Kidney (tissue), 14 donors: ENCODE data around the gene DDAH2. TPM values are rescaled to one million over a fixed set of nuclear protein-coding genes. Genes with fewer than 3 reads are reported as not detected.

Source experiments
- DNase-seq, 5 donors: peaks; one replicate each; pipeline ENCODE4 v3.0.0-alpha.2; 2013 to 2020
- FAIRE-seq: peaks from 2 replicates; lab custom pipeline; 2012; peaks lifted over from hg19 to GRCh38; lab: Jason Lieb, UNC
- H3K27ac ChIP-seq, 2 donors: one replicate each; pipeline ENCODE4 v1.7.0; 2013; ENCODE audit warnings: low read depth in 2 of 2, low read length in 2 of 2, inconsistent platforms in 1 of 2
- H3K27me3 ChIP-seq: one replicate; pipeline ENCODE4 v1.7.1; 2013; ENCODE audit warnings: low read length, inconsistent platforms; ENCODE audit not compliant: control insufficient read depth, insufficient read depth
- H3K36me3 ChIP-seq, 3 donors: one replicate each; pipeline versions ENCODE4 v1.7.0 to v1.7.1; 2013; ENCODE audit warnings: low read length in 3 of 3, control low read depth in 1 of 3, inconsistent platforms in 1 of 3; ENCODE audit not compliant: insufficient read depth in 3 of 3, control insufficient read depth in 2 of 3
- H3K4me1 ChIP-seq, 3 donors: one replicate each; pipeline versions ENCODE4 v1.7.0 to v1.7.1; 2013; ENCODE audit warnings: low read length in 3 of 3, inconsistent platforms in 1 of 3, low read depth in 1 of 3; ENCODE audit not compliant: control insufficient read depth in 2 of 3, insufficient read depth in 2 of 3
- H3K4me3 ChIP-seq, 3 donors: one replicate each; pipeline versions ENCODE4 v1.7.0 to v1.8.1; 2013; ENCODE audit warnings: low read length in 3 of 3, control low read depth in 1 of 3, inconsistent platforms in 1 of 3
- H3K9ac ChIP-seq, 3 donors: one replicate each; pipeline versions ENCODE4 v1.7.0 to v1.7.1; 2013; ENCODE audit warnings: low read length in 3 of 3, control low read depth in 1 of 3, inconsistent platforms in 1 of 3
- H3K9me3 ChIP-seq, 3 donors: one replicate each; pipeline versions ENCODE4 v1.7.0 to v1.7.1; 2013; ENCODE audit warnings: low read length in 3 of 3, control low read depth in 1 of 3, inconsistent platforms in 1 of 3; ENCODE audit not compliant: control insufficient read depth in 2 of 3, insufficient read depth in 1 of 3
- CTCF ChIP-seq: IDR thresholded peaks from 3 replicates; pipeline ENCODE4 v1.5.1; 2012; ENCODE audit warnings: mild to moderate bottlenecking, moderate library complexity, borderline replicate concordance; ENCODE audit not compliant: insufficient read depth; ENCODE audit errors: extremely low read depth
- intact Hi-C: fragments of 100-400 bp; cut with DNase I; formaldehyde crosslinking; loops from one replicate; pipeline ENCODE4 v1.11.1; 2022
- microRNA-seq: library from miRNA; unstranded; fragments of <30 nt; microRNA quantifications from one replicate; pipeline ENCODE4 v1.2.0, GENCODE V29; 2020
- polyA plus RNA-seq: library from polyadenylated mRNA; stranded (reverse); fragments of 350-450 nt; fragmentation: Illumina TruSeq; extraction: RNeasy Lipid Tissue Mini Kit (QIAGEN cat#74804); gene quantifications from one replicate; pipeline ENCODE4 v1.2.3, GENCODE V29; 2014; ENCODE audit warnings: low read depth, low replicate concordance; ENCODE audit not compliant: insufficient read depth
- total RNA-seq: library from RNA; stranded (reverse); fragmentation: NEBNext Ultra II Directional; extraction: Animal tissue kit (Norgen Biotek cat#: 25700); gene quantifications from one replicate; pipeline ENCODE4 v1.2.1, GENCODE V29; 2021
- donor health status: control.
- donor health status: control.
- donor health status: control.
- donor health status: control.
- donor health status: control.
- donor health status: DM: yes; HTN: yes; CAD: no.
- donor health status: Normal renal cell carcinoma (clear cell type).

DDAH2 gene
- total and polyA plus RNA-seq, 2 donors from 2014 or later: 98.9 to 147 TPM

- peak; percentile 73 to 93 (median 84) for DNase-seq
Observed at GRCh38 chr6:31681135-31681671, 47.9 kb downstream of the DDAH2 start.

GRCh38 chr6:31680226-31681134 lies 48.6 kb downstream of the DDAH2 start, which contains the start of gene LY6G5C:
LY6G5C (minus strand) TSS chr6:31681067; CDS start chr6:31680373, 694 bp downstream.
- H3K27ac ChIP-seq: peak within 1 kb of the TSS; percentile 76
- TF ChIP-seq CTCF: peak; percentile 83
- no peaks in the 10 kb centered on the region for H3K9me3 ChIP-seq
- no peak for FAIRE-seq
- DNase-seq: peak; percentile 91 to 95 (median 93)
- intact Hi-C loops: no loop called here
- no peaks in the 10 kb centered on the region for H3K36me3 ChIP-seq
- H3K4me1 ChIP-seq: peaks cover 3 to 8% (median 4%) of the 10 kb centered on the region in 3 donors
- peak within 1 kb of the TSS; percentile 51 to 81 (median 57) for H3K9ac ChIP-seq
- no peaks in the 10 kb centered on the region for H3K27me3 ChIP-seq
- peak within 1 kb of the TSS; percentile 61 to 76 (median 71) for H3K4me3 ChIP-seq

More at GRCh38 chr6:31681135-31681671, 47.9 kb downstream of the DDAH2 start:
- H3K9ac ChIP-seq: peak overlapping the region; percentile 51 to 81 (median 57)
- no peaks in the 10 kb centered on the region for H3K27me3 ChIP-seq
- peak overlapping the region; percentile 76 for H3K27ac ChIP-seq
- TF ChIP-seq CTCF: peak; percentile 4
- intact Hi-C loops: no loop called here
- no peaks in the 10 kb centered on the region for H3K36me3 ChIP-seq
- peaks cover 3 to 8% (median 4%) of the 10 kb centered on the region in 3 donors for H3K4me1 ChIP-seq
- no peaks in the 10 kb centered on the region for H3K9me3 ChIP-seq
- no peak for FAIRE-seq
- peak overlapping the region; percentile 61 to 76 (median 71) for H3K4me3 ChIP-seq

GRCh38 chr6:31677955-31678354 lies 51.1 kb downstream of the DDAH2 start:
- Histone ChIP-seq H3K27ac (no peak overlapping the region), H3K4me1 (peaks cover 3 to 6% (median 4%) of the 10 kb centered on the region in 3 donors), H3K9me3 (no peaks in the 10 kb centered on the region), H3K4me3 (no peak overlapping the region), H3K27me3 (no peaks in the 10 kb centered on the region), H3K36me3 (peaks cover 0 to 2% (median 0%) of the 10 kb centered on the region in 3 donors), H3K9ac (no peak overlapping the region)
- FAIRE-seq (no peak), DNase-seq (no peak)
- intact Hi-C loops: no loop called here
- TF ChIP-seq CTCF: no peak

Small RNAs within 50 kb of the gene (microRNA-seq; reads per million reads assigned to microRNA genes)
- not detected for gene MIR4646

Other genes with a start within 250 kb of the DDAH2 start
Only the 30 nearest of the 42 such genes appear.
- gene LTA, start 157.0 kb downstream of the DDAH2 start, total RNA-seq: 0.35 TPM
- gene LTA, start 157.0 kb downstream of the DDAH2 start, polyA plus RNA-seq: not detected
- 5.4 TPM for gene TNF, start 153.7 kb downstream of the DDAH2 start, total RNA-seq
- gene TNF, start 153.7 kb downstream of the DDAH2 start, polyA plus RNA-seq: 0.69 TPM
- 18.5 TPM for gene LTB, start 146.9 kb downstream of the DDAH2 start, total RNA-seq
- gene LTB, start 146.9 kb downstream of the DDAH2 start, polyA plus RNA-seq: 6.6 TPM
- 31.5 TPM for gene LST1, start 143.0 kb downstream of the DDAH2 start, total RNA-seq
- gene LST1, start 143.0 kb downstream of the DDAH2 start, polyA plus RNA-seq: 14.8 TPM
- gene NCR3, start 136.3 kb downstream of the DDAH2 start, total RNA-seq: 0.82 TPM
- not detected for gene NCR3, start 136.3 kb downstream of the DDAH2 start, polyA plus RNA-seq
- gene AIF1, start 114.1 kb downstream of the DDAH2 start, total RNA-seq: 44.1 TPM
- 121 TPM for gene AIF1, start 114.1 kb downstream of the DDAH2 start, polyA plus RNA-seq
- gene PRRC2A, start 108.6 kb downstream of the DDAH2 start, total RNA-seq: 159 TPM
- 84.6 TPM for gene PRRC2A, start 108.6 kb downstream of the DDAH2 start, polyA plus RNA-seq
- 232 TPM for gene BAG6, start 76.6 kb downstream of the DDAH2 start, total RNA-seq
- 215 TPM for gene BAG6, start 76.6 kb downstream of the DDAH2 start, polyA plus RNA-seq
- 4.6 TPM for gene APOM, start 73.4 kb downstream of the DDAH2 start, total RNA-seq
- 154 TPM for gene APOM, start 73.4 kb downstream of the DDAH2 start, polyA plus RNA-seq
- 26.5 TPM for gene C6orf47, start 68.5 kb downstream of the DDAH2 start, total RNA-seq
- gene C6orf47, start 68.5 kb downstream of the DDAH2 start, polyA plus RNA-seq: 25.5 TPM
- 17.7 TPM for gene GPANK1, start 64.3 kb downstream of the DDAH2 start, total RNA-seq
- 28.6 TPM for gene GPANK1, start 64.3 kb downstream of the DDAH2 start, polyA plus RNA-seq
- gene CSNK2B, start 63.2 kb downstream of the DDAH2 start, total RNA-seq: 130 TPM
- gene CSNK2B, start 63.2 kb downstream of the DDAH2 start, polyA plus RNA-seq: 270 TPM
- gene LY6G5B, start 59.3 kb downstream of the DDAH2 start, total RNA-seq: 15.1 TPM
- gene LY6G5B, start 59.3 kb downstream of the DDAH2 start, polyA plus RNA-seq: 2.5 TPM
- 2.5 TPM for gene LY6G5C, start 48.2 kb downstream of the DDAH2 start, total RNA-seq
- gene LY6G5C, start 48.2 kb downstream of the DDAH2 start, polyA plus RNA-seq: 4.6 TPM
- 48.7 TPM for gene ABHD16A, start 26.0 kb downstream of the DDAH2 start, total RNA-seq
- 50.2 TPM for gene ABHD16A, start 26.0 kb downstream of the DDAH2 start, polyA plus RNA-seq
- gene LY6G6F, start 22.4 kb downstream of the DDAH2 start, total RNA-seq: not detected
- gene LY6G6F, start 22.4 kb downstream of the DDAH2 start, polyA plus RNA-seq: not detected
- gene LY6G6D, start 14.0 kb downstream of the DDAH2 start, total RNA-seq: not detected
- not detected for gene LY6G6D, start 14.0 kb downstream of the DDAH2 start, polyA plus RNA-seq
- gene LY6G6C, start 7.6 kb downstream of the DDAH2 start, total RNA-seq: not detected
- gene LY6G6C, start 7.6 kb downstream of the DDAH2 start, polyA plus RNA-seq: not detected
- 0.60 TPM for gene MPIG6B, start 5.9 kb downstream of the DDAH2 start, total RNA-seq
- gene MPIG6B, start 5.9 kb downstream of the DDAH2 start, polyA plus RNA-seq: not detected
- 456 TPM for gene CLIC1, start 7.2 kb upstream of the DDAH2 start, total RNA-seq
- 489 TPM for gene CLIC1, start 7.2 kb upstream of the DDAH2 start, polyA plus RNA-seq
- gene MSH5, start 10.7 kb upstream of the DDAH2 start, total RNA-seq: 23.7 TPM
- gene MSH5, start 10.7 kb upstream of the DDAH2 start, polyA plus RNA-seq: 14.4 TPM
- 6.5 TPM for gene SAPCD1, start 33.4 kb upstream of the DDAH2 start, total RNA-seq
- 6.8 TPM for gene SAPCD1, start 33.4 kb upstream of the DDAH2 start, polyA plus RNA-seq
- 32.5 TPM for gene VWA7, start 48.0 kb upstream of the DDAH2 start, total RNA-seq
- gene VWA7, start 48.0 kb upstream of the DDAH2 start, polyA plus RNA-seq: 10.2 TPM
- 79.0 TPM for gene VARS1, start 66.5 kb upstream of the DDAH2 start, total RNA-seq
- 30.3 TPM for gene VARS1, start 66.5 kb upstream of the DDAH2 start, polyA plus RNA-seq
- 41.6 TPM for gene LSM2, start 77.7 kb upstream of the DDAH2 start, total RNA-seq
- gene LSM2, start 77.7 kb upstream of the DDAH2 start, polyA plus RNA-seq: 70.6 TPM
- 1.7 TPM for gene HSPA1L, start 86.0 kb upstream of the DDAH2 start, total RNA-seq
- 2.3 TPM for gene HSPA1L, start 86.0 kb upstream of the DDAH2 start, polyA plus RNA-seq
- 133 TPM for gene HSPA1A, start 86.2 kb upstream of the DDAH2 start, total RNA-seq
- gene HSPA1A, start 86.2 kb upstream of the DDAH2 start, polyA plus RNA-seq: 209 TPM
- 142 TPM for gene HSPA1B, start 98.4 kb upstream of the DDAH2 start, total RNA-seq
- gene HSPA1B, start 98.4 kb upstream of the DDAH2 start, polyA plus RNA-seq: 175 TPM
- gene NEU1, start 133.5 kb upstream of the DDAH2 start, total RNA-seq: 66.9 TPM
- gene NEU1, start 133.5 kb upstream of the DDAH2 start, polyA plus RNA-seq: 131 TPM
- 137 TPM for gene SLC44A4, start 149.7 kb upstream of the DDAH2 start, total RNA-seq
- 37.4 TPM for gene SLC44A4, start 149.7 kb upstream of the DDAH2 start, polyA plus RNA-seq